GM12878 (cell line): ENCODE results near the gene ZNF511. TPM values are rescaled to one million over a fixed set of nuclear protein-coding genes. Genes with fewer than 3 reads are reported as not detected.

Experiments used
- ATAC-seq: fragments of 200-7000 bp; cut with Tn5 transposase; 3 replicates; pipeline ENCODE4 v1.9.1; 2020; ENCODE audit warnings: mild to moderate bottlenecking, moderate library complexity
- BruUV-seq: library from RNA; stranded (reverse); fragments of 400-500 nt; replicated peaks from 2 replicates; lab custom pipeline; 2021; lab: Mats Ljungman, UMichigan
- CTCF ChIA-PET: fragments of 300-600 bp; sonication (Branson Sonifier 250); formaldehyde crosslinking; extraction: SDS; loops from one replicate; lab custom pipeline; 2021; ENCODE audit warnings: inconsistent platforms; lab: Yijun Ruan, JAX
- POLR2A ChIA-PET: fragments of 350-600 bp; formaldehyde crosslinking; extraction: SDS; loops from one replicate; lab custom pipeline; 2021; ENCODE audit warnings: inconsistent platforms; lab: Charles Lee
- RAD21 ChIA-PET: fragments of 300-600 bp; sonication (Branson Sonifier 250); formaldehyde crosslinking; loops from one replicate; lab custom pipeline; 2023; ENCODE audit warnings: antibody characterized with exemption; ENCODE audit not compliant: unreplicated experiment; lab: Charles Lee
- SMC1A ChIA-PET: fragments of 300-600 bp; sonication (Branson Sonifier 250); formaldehyde crosslinking; loops from one replicate; lab custom pipeline; 2023; ENCODE audit not compliant: unreplicated experiment, uncharacterized antibody; lab: Charles Lee
- DNase-seq: peaks from one replicate; pipeline ENCODE4 v3.0.0-alpha.2; 2011; ENCODE audit warnings: low read depth, low spot score
- FAIRE-seq: peaks from 3 replicates; lab custom pipeline; 2011; peaks lifted over from hg19 to GRCh38; lab: Jason Lieb, UNC
- H2AFZ ChIP-seq: 2 replicates; pipeline ENCODE4 v1.6.0; 2011; ENCODE audit warnings: low read depth, low read length, control low read depth; ENCODE audit not compliant: control insufficient read depth
- H3K27ac ChIP-seq: 2 replicates; pipeline ENCODE4 v1.5.1; 2011; ENCODE audit warnings: control low read depth; ENCODE audit not compliant: control insufficient read depth, insufficient read depth
- H3K27me3 ChIP-seq, 2 experiments: replicated peaks in 1 of 2; 2 replicates each; pipeline versions ENCODE4 v1.6.0 to v1.6.1; 2011; ENCODE audit warnings: low read length in 1 of 2; ENCODE audit not compliant: control insufficient read depth in 2 of 2, insufficient read depth in 2 of 2
- H3K36me3 ChIP-seq, 2 experiments: 2 replicates each; pipeline ENCODE4 v1.5.1; 2011; ENCODE audit warnings: low read length in 1 of 2; ENCODE audit not compliant: control insufficient read depth in 2 of 2, insufficient read depth in 2 of 2
- H3K4me1 ChIP-seq: 2 replicates; pipeline ENCODE4 v1.6.1; 2011; ENCODE audit warnings: mild to moderate bottlenecking, low read length, moderate library complexity, mixed read lengths; ENCODE audit not compliant: control insufficient read depth, insufficient read depth
- H3K4me2 ChIP-seq: 2 replicates; pipeline ENCODE4 v1.6.0; 2011; ENCODE audit warnings: control low read depth; ENCODE audit not compliant: control insufficient read depth, insufficient read depth
- H3K4me3 ChIP-seq: fragments of 200-600 bp; sonication (generic); 2 replicates; pipeline ENCODE4 v1.5.1; 2016
- H3K79me2 ChIP-seq: 2 replicates; pipeline ENCODE4 v1.6.0; 2011; ENCODE audit warnings: low read length; ENCODE audit not compliant: control insufficient read depth, insufficient read depth
- H3K9ac ChIP-seq: 2 replicates; pipeline ENCODE4 v1.8.0; 2011; ENCODE audit warnings: low read length, control low read depth, mixed read lengths; ENCODE audit not compliant: control insufficient read depth, insufficient read depth
- H3K9me3 ChIP-seq: replicated peaks from 3 replicates; pipeline ENCODE4 v1.5.1; 2011; ENCODE audit warnings: mild to moderate bottlenecking, low read length; ENCODE audit not compliant: control insufficient read depth, insufficient read depth
- H4K20me1 ChIP-seq: 2 replicates; pipeline ENCODE4 v1.6.0; 2011; ENCODE audit not compliant: control insufficient read depth, insufficient read depth
- BCL11A ChIP-seq: IDR thresholded peaks from 2 replicates; pipeline ENCODE4 v1.6.1; 2011; ENCODE audit warnings: low read depth, low read length
- CREB1 ChIP-seq: IDR thresholded peaks from 2 replicates; pipeline ENCODE4 v1.6.1; 2012; ENCODE audit warnings: low read depth, mild to moderate bottlenecking, inconsistent platforms
- CREM ChIP-seq: IDR thresholded peaks from 2 replicates; pipeline ENCODE4 v1.6.1; 2014; ENCODE audit warnings: antibody characterized with exemption, low read depth
- IRF4 ChIP-seq: IDR thresholded peaks from 2 replicates; pipeline ENCODE4 v1.6.1; 2011; ENCODE audit warnings: low read depth, low read length
- NBN ChIP-seq: fragments of 450-650 bp; IDR thresholded peaks from 2 replicates; pipeline ENCODE4 v1.6.1; 2016
- NKRF ChIP-seq: fragments of 450-650 bp; conservative IDR thresholded peaks from 2 replicates; pipeline ENCODE4 v1.6.1; 2017; ENCODE audit warnings: mild to moderate bottlenecking, moderate library complexity
- POU2F2 ChIP-seq: IDR thresholded peaks from 3 replicates; pipeline ENCODE4 v1.6.1; 2011; ENCODE audit warnings: low read depth, mild to moderate bottlenecking, low read length, borderline replicate concordance
- RBBP5 ChIP-seq: fragments of 200-600 bp; sonication (generic); conservative IDR thresholded peaks from 2 replicates; pipeline ENCODE4 v1.6.1; 2016
- RELB ChIP-seq: fragments of 450-650 bp; IDR thresholded peaks from 2 replicates; pipeline ENCODE4 v1.6.1; 2017; ENCODE audit warnings: low read depth, mild to moderate bottlenecking, moderate library complexity
- SIN3A ChIP-seq: IDR thresholded peaks from 2 replicates; pipeline ENCODE4 v1.6.1; 2012; ENCODE audit warnings: low read depth, low read length, improper control_type of control experiment
- SP1 ChIP-seq: IDR thresholded peaks from one replicate; pipeline ENCODE4 v1.6.1; 2011; ENCODE audit warnings: low read depth, low read length
- STAT1 ChIP-seq: fragments of 450-650 bp; conservative IDR thresholded peaks from 2 replicates; pipeline ENCODE4 v1.6.1; 2014; ENCODE audit warnings: antibody characterized with exemption, mild to moderate bottlenecking
- TARDBP ChIP-seq: IDR thresholded peaks from 2 replicates; pipeline ENCODE4 v1.6.1; 2016; ENCODE audit warnings: borderline replicate concordance
- WRNIP1 ChIP-seq: IDR thresholded peaks from 2 replicates; pipeline ENCODE4 v1.6.1; 2011; ENCODE audit warnings: low read depth, low read length, improper control_type of control experiment, borderline replicate concordance
- YBX1 ChIP-seq: fragments of 450-650 bp; IDR thresholded peaks from 2 replicates; pipeline ENCODE4 v1.6.1; 2016; ENCODE audit warnings: antibody characterized with exemption
- WGBS: methylation state at CpG from one replicate; pipeline ENCODE4 v1.1.6; 2016; ENCODE audit warnings: low lambda C conversion rate; ENCODE audit not compliant: insufficient replicate concordance, insufficient coverage; ENCODE audit errors: missing lambda C conversion rate; 5-methylcytosine and 5-hydroxymethylcytosine counted together
- in situ Hi-C: fragments of 300-500 bp; cut with MboI; formaldehyde crosslinking; loops from 9 replicates; pipeline ENCODE4 v1.14.3; 2018; ENCODE audit warnings: mixed read lengths
- intact Hi-C: fragments of 100-400 bp; cut with micrococcal nuclease; formaldehyde crosslinking; loops from one replicate; pipeline ENCODE4 v1.14.2; 2022; ENCODE audit not compliant: unreplicated experiment
- polyA plus RNA-seq, 11 experiments: library from polyadenylated mRNA; depleted of rRNA in 4 of 11; unstranded in 6 of 11; stranded (reverse) in 5 of 11; fragments of >200 nt; fragmentation: Nextera tagmentation in 4 of 11; fragmentation: Illumina TruSeq in 1 of 11; extraction: Ambion mirVana in 4 of 11; extraction: Trizol in 1 of 11; gene quantifications; 1 replicate in 1 of 11; 2 replicates in 10 of 11; pipeline versions ENCODE4 v1.2.1 to v1.2.3, GENCODE V29; 2011 to 2016; ENCODE audit warnings: inconsistent platforms in 2 of 11, missing spikeins in 2 of 11, low read depth in 1 of 11
- total RNA-seq, 4 experiments: library from RNA; depleted of rRNA in 3 of 4; stranded (reverse); fragments of >200 nt in 3 of 4; fragmentation: Illumina TruSeq in 1 of 4; extraction: Trizol in 1 of 4; gene quantifications; 2 replicates each; pipeline versions ENCODE4 v1.2.1 to v1.2.3, GENCODE V29; 2013 to 2021
- TF ChIP-seq, protein P1 (sequence below): fragments of 450-650 bp; formaldehyde crosslinking; IDR thresholded peaks from 2 replicates; pipeline ENCODE4 v1.4.0; 2022; ENCODE audit warnings: mild to moderate bottlenecking, moderate library complexity

ZNF511 gene
- total and polyA plus RNA-seq, 10 of the 15 experiments (the other 5 are each of a cell fraction or from before 2014, with no cell fraction given), result 0.58 to 110 (median 32.0) TPM

- DNase-seq, result no peak
Observed at GRCh38 chr10:133358162-133358924, 49.6 kb downstream of the ZNF511 start.

More at GRCh38 chr10:133358162-133358924, 49.6 kb downstream of the ZNF511 start:
- intact Hi-C loops (no loop called here), in situ Hi-C loops (no loop called here)
- ATAC-seq (no peak), FAIRE-seq (no peak)
- H2AFZ ChIP-seq, result no peak overlapping the region
- TF ChIP-seq NKRF, result no peak
- TF ChIP-seq BCL11A, result no peak
- TF ChIP-seq CREM, result no peak
- no peak for TF ChIP-seq TARDBP
- no peak for TF ChIP-seq YBX1
- no peak for TF ChIP-seq RELB
- TF ChIP-seq POU2F2, result no peak
- TF ChIP-seq SP1, result no peak
- TF ChIP-seq CREB1, result no peak
- TF ChIP-seq IRF4, result no peak
- TF ChIP-seq RBBP5, result no peak
- TF ChIP-seq NBN, result no peak
- no peak for TF ChIP-seq WRNIP1
- no peak for TF ChIP-seq SIN3A
- TF ChIP-seq STAT1, result no peak
- TF ChIP-seq, protein P1, sequence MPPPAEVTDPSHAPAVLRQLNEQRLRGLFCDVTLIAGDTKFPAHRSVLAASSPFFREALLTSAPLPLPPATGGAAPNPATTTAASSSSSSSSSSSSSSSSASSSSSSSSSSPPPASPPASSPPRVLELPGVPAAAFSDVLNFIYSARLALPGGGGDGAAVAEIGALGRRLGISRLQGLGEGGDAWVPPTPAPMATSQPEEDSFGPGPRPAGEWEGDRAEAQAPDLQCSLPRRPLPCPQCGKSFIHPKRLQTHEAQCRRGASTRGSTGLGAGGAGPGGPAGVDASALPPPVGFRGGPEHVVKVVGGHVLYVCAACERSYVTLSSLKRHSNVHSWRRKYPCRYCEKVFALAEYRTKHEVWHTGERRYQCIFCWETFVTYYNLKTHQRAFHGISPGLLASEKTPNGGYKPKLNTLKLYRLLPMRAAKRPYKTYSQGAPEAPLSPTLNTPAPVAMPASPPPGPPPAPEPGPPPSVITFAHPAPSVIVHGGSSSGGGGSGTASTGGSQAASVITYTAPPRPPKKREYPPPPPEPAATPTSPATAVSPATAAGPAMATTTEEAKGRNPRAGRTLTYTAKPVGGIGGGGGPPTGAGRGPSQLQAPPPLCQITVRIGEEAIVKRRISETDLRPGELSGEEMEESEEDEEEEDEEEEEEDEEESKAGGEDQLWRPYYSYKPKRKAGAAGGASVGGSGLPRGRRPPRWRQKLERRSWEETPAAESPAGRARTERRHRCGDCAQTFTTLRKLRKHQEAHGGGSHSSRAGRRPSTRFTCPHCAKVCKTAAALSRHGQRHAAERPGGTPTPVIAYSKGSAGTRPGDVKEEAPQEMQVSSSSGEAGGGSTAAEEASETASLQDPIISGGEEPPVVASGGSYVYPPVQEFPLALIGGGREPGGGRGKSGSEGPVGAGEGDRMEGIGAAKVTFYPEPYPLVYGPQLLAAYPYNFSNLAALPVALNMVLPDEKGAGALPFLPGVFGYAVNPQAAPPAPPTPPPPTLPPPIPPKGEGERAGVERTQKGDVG (CRISPR knock-in tag), result no peak
- H3K36me3 ChIP-seq, result peaks cover 0 to 5% of the 10 kb centered on the region in 2 experiments; a peak in 2 of 4 replicates
- no peaks in the 10 kb centered on the region; the same call in 1 of the 2 replicates for H3K79me2 ChIP-seq
- RAD21 ChIA-PET, result interaction anchor here (1.0 kb wide), 1 partner anchor 30 kb away, joined by 3 read pairs; no protein-coding TSS in a partner anchor
- SMC1A ChIA-PET, result interaction anchor here (0.9 kb wide), 1 partner anchor 33 kb away, joined by 3 read pairs; no protein-coding TSS in a partner anchor
- CTCF ChIA-PET, result interaction anchor here (0.7 to 1.5 kb wide), 3 partner anchors 29 to 200 kb away, joined by 3 to 7 read pairs (median 6); no protein-coding TSS in a partner anchor
- H3K4me1 ChIP-seq, result peaks cover 18% of the 10 kb centered on the region
- no peaks in the 10 kb centered on the region for H4K20me1 ChIP-seq
- H3K27ac ChIP-seq, result no peak overlapping the region
- no peak overlapping the region for H3K9ac ChIP-seq
- no peaks in the 10 kb centered on the region for H3K9me3 ChIP-seq
- no peak overlapping the region for H3K4me3 ChIP-seq
- H3K27me3 ChIP-seq, result no peaks in the 10 kb centered on the region
- BruUV-seq, result no TSS peak
- no peak overlapping the region for H3K4me2 ChIP-seq
- POLR2A ChIA-PET, result interaction anchor here (0.6 to 1.7 kb wide), 3 partner anchors 12 to 21 kb away, joined by 3 to 5 read pairs (median 4); partner anchors contain the start of gene PAOX
- WGBS, result 97% methylated on average over 25 of the region's 41 CpGs
